Fibroblast of lung (primary cell): ENCODE measurements around the gene FASTK.

ENCODE experiments used
- EZH2 ChIP-seq: IDR thresholded peaks from 2 replicates; pipeline ENCODE4 v1.5.1; 2012; ENCODE audit warnings: low read length, control low read depth, mild to moderate bottlenecking; ENCODE audit errors: missing control alignments
- TF ChIP-seq, protein P1 (sequence below), 2 donors: IDR thresholded peaks in 1 of 2; conservative IDR thresholded peaks in 1 of 2; 1 replicate in 1 of 2; 2 replicates in 1 of 2; pipeline ENCODE4 v1.5.1; 2011 to 2012; ENCODE audit warnings: low read length in 2 of 2, control low read depth in 1 of 2, inconsistent platforms in 1 of 2, low read depth in 1 of 2, mild to moderate bottlenecking in 1 of 2

DNA sequence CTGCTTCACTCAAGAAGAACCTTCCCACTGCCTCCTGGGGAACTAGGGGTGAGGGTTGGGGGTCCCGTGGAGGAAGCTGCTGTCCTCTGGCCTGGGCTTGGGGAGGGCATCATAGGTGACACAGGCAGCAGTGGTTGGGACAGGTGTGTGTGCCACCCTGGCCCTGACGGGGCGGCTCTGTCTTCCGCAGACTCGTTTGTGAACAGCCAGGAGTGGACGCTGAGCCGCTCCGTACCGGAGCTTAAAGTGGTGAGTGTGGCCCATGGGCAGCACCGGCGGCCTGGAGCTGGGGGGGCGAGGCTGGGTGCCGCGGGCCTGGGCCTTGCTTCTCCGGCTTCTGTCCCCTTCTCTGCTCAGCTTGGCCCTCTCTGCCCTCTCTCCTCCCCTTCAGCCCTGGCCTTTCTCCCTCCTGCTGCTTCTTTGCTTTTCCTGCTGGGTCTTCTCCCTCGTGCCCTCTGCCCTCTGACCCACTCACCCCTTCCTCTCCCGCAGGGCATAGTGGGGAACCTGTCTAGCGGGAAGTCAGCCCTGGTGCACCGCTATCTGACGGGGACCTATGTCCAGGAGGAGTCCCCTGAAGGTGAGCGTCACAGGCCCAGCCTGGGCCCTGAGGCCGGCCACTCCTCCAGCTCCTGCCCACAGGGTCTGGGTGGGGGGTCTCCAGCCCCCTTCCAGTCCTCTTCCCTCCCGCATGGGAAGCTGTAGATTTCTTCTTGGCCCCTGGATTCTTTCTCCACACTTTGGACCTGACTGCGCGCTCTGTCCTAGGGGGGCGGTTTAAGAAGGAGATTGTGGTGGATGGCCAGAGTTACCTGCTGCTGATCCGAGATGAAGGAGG lies 36.2 kb upstream of the FASTK start:
- TF ChIP-seq, protein P1, sequence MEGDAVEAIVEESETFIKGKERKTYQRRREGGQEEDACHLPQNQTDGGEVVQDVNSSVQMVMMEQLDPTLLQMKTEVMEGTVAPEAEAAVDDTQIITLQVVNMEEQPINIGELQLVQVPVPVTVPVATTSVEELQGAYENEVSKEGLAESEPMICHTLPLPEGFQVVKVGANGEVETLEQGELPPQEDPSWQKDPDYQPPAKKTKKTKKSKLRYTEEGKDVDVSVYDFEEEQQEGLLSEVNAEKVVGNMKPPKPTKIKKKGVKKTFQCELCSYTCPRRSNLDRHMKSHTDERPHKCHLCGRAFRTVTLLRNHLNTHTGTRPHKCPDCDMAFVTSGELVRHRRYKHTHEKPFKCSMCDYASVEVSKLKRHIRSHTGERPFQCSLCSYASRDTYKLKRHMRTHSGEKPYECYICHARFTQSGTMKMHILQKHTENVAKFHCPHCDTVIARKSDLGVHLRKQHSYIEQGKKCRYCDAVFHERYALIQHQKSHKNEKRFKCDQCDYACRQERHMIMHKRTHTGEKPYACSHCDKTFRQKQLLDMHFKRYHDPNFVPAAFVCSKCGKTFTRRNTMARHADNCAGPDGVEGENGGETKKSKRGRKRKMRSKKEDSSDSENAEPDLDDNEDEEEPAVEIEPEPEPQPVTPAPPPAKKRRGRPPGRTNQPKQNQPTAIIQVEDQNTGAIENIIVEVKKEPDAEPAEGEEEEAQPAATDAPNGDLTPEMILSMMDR (conservative IDR thresholded peaks at IDR 0.05 in 1 of 2, IDR thresholded peaks at IDR 0.05 in 1 of 2; ENCODE audit: low read depth in 1 of 2, low read length in 2 of 2): no peak
- no peak for TF ChIP-seq EZH2
